ENCODE measurements around the gene WAS. TPM values are rescaled to one million over a fixed set of nuclear protein-coding genes. Genes with fewer than 3 reads are reported as not detected.
A peak's percentile ranks its signal among the peaks of the same experiment; 100 is the strongest.

WAS gene
- polyA plus RNA-seq, 2 of the 4 experiments (the other 2 are of a cell fraction) = 0.05 to 0.44 TPM

- Histone ChIP-seq H3K4me2 (peak overlapping the region; percentile 92), H3K9me3 (no peaks in the 10 kb centered on the region), H3K27ac (peak overlapping the region; percentile 95 to 99), H3K4me1 (peaks cover 7% of the 10 kb centered on the region; the same call in 2 of the 3 replicates), H3K4me3 (peak overlapping the region; percentile 97)
- FAIRE-seq (no peak), ATAC-seq (peak; percentile 14 to 32; a peak in 5 of 6 replicates), DNase-seq (ENCODE audit: low read depth in 1 of 2, low spot score in 1 of 2) (peak; percentile 46 to 56)
- 7% methylated on average over 13 of the region's 56 CpGs for WGBS (ENCODE audit: missing lambda C conversion rate)
- TF ChIP-seq PHF8 (IDR thresholded peaks at IDR 0.05; ENCODE audit: borderline replicate concordance, low read depth) (no peak), MAX (IDR thresholded peaks at IDR 0.05) (0 out of 2 replicates have a peak, but pooled peaks have one; percentile 12), JUN (IDR thresholded peaks at IDR 0.05) (peak in 1 of 2 experiments; percentile 27; a peak in 1 of 5 replicates)
- ChIA-PET POLR2A (interaction anchor here (1.8 kb wide), 1 partner anchor 40 kb away, joined by 10 read pairs; no protein-coding TSS in a partner anchor), CTCF (no interaction called here)
Observed at GRCh38 chrX:48696909-48697727, 13.5 kb downstream of the WAS start.

- ATAC-seq = no peak
Observed at GRCh38 chrX:48698306-48698705, 14.7 kb downstream of the WAS start.

GRCh38 chrX:48700246-48700645 is 16.6 kb downstream of the WAS start:
- WGBS (ENCODE audit: missing lambda C conversion rate) = 93% methylated on average over 15 of the region's 23 CpGs
- H3K4me2 ChIP-seq = no peak overlapping the region
- ATAC-seq = no peak
- no peaks in the 10 kb centered on the region for H3K9me3 ChIP-seq
- TF ChIP-seq EP300 (IDR thresholded peaks at IDR 0.05) = no peak
- TF ChIP-seq FOSL2 (IDR thresholded peaks at IDR 0.05) = no peak
- TF ChIP-seq FOSL2 (CRISPR knock-in tag; IDR thresholded peaks at IDR 0.05) = no peak
- no peak for TF ChIP-seq GATA3 (IDR thresholded peaks at IDR 0.05; ENCODE audit: borderline replicate concordance)
- no peak for TF ChIP-seq CBX8 (IDR thresholded peaks at IDR 0.05)
- no peak overlapping the region for H3K4me3 ChIP-seq
- H3K4me1 ChIP-seq = peaks cover 14% of the 10 kb centered on the region; the same call in 2 of the 3 replicates
- CTCF ChIA-PET = interaction anchor here (0.9 kb wide), 1 partner anchor 10 kb away, joined by 3 read pairs; no protein-coding TSS in a partner anchor
- DNase-seq (ENCODE audit: low read depth in 1 of 2, low spot score in 1 of 2) = no peak
- POLR2A ChIA-PET = no interaction called here
- no peak for FAIRE-seq
- no peak overlapping the region for H3K27ac ChIP-seq

More at GRCh38 chrX:48698306-48698705, 14.7 kb downstream of the WAS start:
- ChIA-PET POLR2A (no interaction called here), CTCF (interaction anchor here (0.5 to 0.6 kb wide), 3 partner anchors 45 to 219 kb away, joined by 3 to 6 read pairs (median 4); no protein-coding TSS in a partner anchor)
- FAIRE-seq (no peak), DNase-seq (ENCODE audit: low read depth in 1 of 2, low spot score in 1 of 2) (no peak)
- Histone ChIP-seq H3K4me3 (no peak overlapping the region), H3K4me1 (peaks cover 7% of the 10 kb centered on the region; the same call in 2 of the 3 replicates), H3K9me3 (no peaks in the 10 kb centered on the region), H3K4me2 (no peak overlapping the region), H3K27ac (no peak overlapping the region)
- 93% methylated on average over 5 of the region's 5 CpGs for WGBS (ENCODE audit: missing lambda C conversion rate)
- no peak for TF ChIP-seq PBX3 (IDR thresholded peaks at IDR 0.05)
- TF ChIP-seq BHLHE40 (IDR thresholded peaks at IDR 0.05; ENCODE audit: low read depth, low read length) = no peak
- no peak for TF ChIP-seq EHMT2 (IDR thresholded peaks at IDR 0.05; ENCODE audit: low read depth)

- FAIRE-seq = peak; percentile 18
- Histone ChIP-seq H3K4me3 (no peak overlapping the region), H3K4me1 (peaks cover 8% of the 10 kb centered on the region; the same call in 1 of the 3 replicates), H3K27ac (no peak overlapping the region), H3K9me3 (no peaks in the 10 kb centered on the region), H3K4me2 (no peak overlapping the region)
- ATAC-seq = no peak
- TF ChIP-seq BCL3 (IDR thresholded peaks at IDR 0.05) (no peak), FOXS1 (CRISPR knock-in tag; IDR thresholded peaks at IDR 0.05) (no peak), RAD21 (conservative IDR thresholded peaks at IDR 0.05 in 1 of 2, IDR thresholded peaks at IDR 0.05 in 1 of 2) (no peak)
- CTCF ChIA-PET = interaction anchor here (0.5 kb wide), 1 partner anchor 198 kb away, joined by 4 read pairs; no protein-coding TSS in a partner anchor
- 86% methylated on average over 2 of the region's 3 CpGs for WGBS (ENCODE audit: missing lambda C conversion rate)
- no peak for DNase-seq (ENCODE audit: low read depth in 1 of 2, low spot score in 1 of 2)
- POLR2A ChIA-PET = no interaction called here
Observed at GRCh38 chrX:48700951-48701653, 17.5 kb downstream of the WAS start.

Data from A549 (cell line).